Eye (tissue), 1 donor: ENCODE measurements around the gene GOLGA1.

Experiments
- DNase-seq: peaks from one replicate; pipeline ENCODE4 v3.0.0-alpha.2; 2015

GOLGA1 gene

DNA sequence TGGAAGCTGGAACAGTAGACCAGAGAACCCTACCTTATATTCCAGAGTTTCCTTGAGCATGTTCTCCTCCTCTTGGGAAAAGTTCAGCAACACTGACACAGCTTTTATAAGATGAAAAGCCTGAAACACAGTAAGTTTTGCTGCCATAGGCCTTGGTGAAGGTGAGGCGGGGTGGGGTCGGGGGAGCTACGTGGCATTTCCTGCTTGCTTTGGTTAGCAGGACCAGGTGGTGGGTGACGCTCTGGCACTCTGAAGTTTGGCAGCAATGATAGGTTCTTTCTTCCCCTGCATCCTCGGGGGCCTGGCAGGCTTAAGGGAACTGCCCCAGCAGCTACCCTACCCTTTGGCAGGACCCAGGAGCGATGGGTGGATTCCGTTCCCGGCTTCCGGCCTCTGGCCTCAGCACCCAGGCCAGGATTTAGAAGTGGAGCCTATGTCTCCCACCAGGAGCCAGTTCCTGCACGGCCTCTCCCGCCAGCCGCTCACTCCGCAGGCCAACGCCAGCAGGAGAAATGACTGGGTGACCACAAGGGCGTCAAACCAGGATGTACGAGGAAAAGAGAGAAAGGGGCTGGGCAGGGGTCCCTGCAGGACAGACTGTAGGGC is 59.6 kb downstream of the GOLGA1 start:
- no peak for DNase-seq

DNA sequence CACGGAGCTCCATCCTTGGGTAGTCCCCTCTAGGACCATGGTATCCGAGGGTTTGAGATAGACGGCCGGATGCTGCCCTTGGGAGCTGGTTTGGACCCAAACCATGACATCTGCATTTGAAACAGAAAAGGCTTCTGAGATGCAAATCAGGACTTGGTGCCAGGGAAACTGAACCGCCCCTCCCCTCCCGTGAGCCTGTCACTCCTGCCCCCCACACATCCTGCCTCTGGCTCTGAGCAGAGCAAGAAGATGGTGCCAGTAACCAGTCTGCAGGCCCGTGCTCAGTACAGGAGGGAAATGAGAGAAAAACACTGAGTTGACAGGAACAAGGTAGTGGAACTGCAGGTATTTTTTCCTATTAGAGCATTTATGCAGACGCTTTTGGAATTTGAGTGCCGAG is 60.4 kb downstream of the GOLGA1 start:
- DNase-seq, result no peak

DNA sequence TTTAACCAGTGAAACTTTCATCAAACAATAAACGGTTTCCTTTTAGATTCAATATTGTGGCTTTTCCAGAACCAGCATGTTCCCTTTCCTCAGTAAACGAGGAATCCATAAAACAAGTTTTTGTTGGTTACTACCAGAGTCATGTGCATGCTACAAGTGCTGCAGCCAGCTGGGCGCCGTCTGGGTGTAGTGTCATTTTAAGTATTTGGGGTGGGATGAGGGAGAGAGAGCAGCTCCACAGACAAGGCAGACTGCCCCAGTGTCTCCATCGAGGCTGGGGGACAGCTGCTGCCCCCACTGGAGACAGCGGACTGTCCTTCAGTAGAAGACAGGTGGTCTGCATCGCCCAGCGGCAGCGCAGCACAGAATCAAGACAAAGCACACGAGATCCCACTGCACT is 61.7 kb downstream of the GOLGA1 start:
- no peak for DNase-seq

DNA sequence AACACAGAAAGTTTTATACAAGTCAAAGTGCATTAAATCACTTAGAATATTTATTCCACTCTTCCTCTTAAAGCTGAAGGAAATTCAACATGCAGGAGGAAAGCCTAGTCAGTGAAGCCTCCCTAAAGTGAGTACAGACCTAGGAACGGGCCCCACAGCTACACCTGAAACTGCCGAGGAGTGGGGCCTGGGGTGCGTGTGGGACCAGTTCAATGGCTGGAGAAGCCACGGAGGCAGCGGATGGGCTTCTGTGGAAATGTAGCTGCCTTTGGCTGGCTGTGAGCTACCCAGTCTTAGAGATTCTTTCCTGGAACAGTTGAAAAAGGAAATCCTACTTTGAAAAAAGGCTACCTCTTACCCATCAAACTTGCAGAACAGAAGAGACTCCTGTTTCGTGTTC is 62.4 kb downstream of the GOLGA1 start:
- no peak for DNase-seq

DNA sequence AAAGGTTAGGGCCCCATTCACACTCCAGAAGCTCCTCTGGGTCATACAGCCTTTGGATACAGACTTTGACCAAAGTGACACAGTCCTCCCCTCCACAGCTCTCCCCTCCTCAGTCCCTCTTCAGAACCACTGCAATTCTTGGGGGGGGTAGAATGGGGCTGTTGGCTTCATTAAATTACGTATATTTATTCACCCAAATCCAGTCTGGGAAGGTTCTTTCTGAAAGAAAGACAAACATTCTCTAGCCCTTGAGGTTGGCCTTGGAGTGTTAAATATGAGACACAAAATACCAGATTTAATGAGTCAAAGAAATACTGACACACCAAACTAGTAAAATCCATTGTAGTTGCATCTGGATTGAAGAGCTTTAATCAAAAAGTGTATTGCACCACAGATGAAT is 62.9 kb downstream of the GOLGA1 start:
- DNase-seq, result no peak

DNA sequence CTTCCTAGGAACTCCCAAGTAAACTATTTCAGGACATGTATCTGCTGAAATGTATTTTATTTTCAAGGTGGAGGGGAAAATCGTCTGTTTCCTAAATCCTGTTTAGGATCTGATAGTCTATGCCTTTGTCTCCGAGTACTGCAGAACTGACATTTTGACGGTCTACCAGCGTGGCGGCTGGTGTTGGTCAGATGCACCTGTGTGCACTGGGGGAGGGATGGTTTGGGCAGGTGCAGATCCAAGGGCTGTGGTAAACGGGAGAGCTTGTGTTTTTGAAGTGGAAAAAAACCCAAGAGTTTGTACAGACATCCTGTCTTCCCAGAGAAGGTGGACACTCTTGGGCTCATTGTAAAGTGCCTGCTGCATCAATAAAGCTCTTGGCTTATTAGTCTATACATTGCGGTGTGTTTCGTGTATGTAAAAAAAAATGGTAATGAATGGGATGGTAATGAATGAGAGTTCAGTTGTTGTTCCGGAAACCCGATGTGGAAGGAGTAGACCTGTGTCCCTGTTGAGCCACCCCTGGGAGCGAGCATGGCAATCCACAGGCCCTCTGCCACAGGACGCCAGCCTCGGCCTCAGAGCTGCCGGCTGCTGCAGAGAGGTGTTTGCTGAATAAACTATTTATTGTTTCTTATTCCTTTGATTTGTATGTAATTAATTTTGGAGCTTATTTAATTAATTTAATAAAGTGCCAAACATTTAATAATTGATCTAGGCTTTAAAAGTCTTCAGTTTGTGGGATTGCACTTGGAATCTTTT is 63.7 kb downstream of the GOLGA1 start:
- DNase-seq, result no peak

DNA sequence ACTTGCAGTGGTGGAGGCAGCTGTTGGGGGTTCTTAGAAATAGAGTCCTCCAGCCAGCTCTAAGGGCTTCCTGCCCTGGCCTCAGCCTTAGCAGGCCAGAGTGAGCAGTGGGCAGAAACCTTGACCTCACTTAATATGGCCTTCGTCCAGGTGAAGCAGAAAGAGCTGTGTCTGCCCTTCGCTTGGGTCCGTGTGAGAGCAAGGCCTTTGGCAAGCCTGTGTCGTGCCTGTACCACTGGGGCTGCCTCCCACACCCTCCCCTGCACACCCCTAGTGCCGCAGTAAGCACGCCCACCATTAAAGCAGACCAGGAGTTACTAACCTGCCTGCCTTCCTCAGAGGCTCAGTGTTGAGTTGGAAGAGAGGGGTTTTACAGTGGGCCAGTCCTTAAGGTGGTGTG is 65.4 kb downstream of the GOLGA1 start:
- no peak for DNase-seq

DNA sequence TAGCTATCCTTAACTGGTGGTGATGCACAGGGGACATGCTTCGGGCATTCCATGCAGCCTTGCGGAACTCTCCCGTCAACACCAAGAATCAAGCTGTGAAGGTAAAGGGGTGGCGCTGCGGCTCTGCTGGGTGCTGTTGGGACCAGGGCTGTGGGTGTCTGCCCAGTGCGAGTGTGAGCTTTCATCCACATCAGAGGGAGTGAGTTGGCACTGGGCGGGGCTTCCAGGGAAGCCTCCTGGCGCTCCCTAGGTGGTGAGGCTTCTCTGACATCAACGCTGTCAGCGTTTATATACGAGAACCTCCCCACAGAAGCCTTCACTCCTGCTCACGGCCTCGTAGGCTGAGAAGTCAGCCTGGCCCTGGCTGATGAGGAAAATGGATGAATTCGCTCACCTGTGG is 67.2 kb downstream of the GOLGA1 start:
- DNase-seq, result no peak

DNA sequence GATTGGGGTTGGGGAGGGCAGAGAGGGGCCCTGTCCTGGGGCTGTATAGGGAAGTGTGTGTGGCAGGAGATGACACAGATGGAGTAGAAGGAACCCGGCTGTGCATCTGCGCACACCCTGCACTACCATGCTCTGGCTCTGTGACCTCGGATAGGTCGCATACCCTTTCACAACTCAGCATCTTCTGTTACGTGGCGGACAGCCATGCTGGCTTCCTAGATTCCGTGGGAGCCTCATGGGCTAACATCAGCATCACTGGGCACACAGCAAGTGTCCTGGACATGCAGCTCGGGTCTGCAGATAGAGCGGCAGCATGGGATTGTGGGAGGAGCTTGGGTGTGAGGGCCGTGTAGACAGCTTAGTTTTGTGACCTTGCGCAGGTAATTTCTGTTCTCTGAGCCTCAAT is 69.7 kb downstream of the GOLGA1 start:
- DNase-seq, result no peak

DNA sequence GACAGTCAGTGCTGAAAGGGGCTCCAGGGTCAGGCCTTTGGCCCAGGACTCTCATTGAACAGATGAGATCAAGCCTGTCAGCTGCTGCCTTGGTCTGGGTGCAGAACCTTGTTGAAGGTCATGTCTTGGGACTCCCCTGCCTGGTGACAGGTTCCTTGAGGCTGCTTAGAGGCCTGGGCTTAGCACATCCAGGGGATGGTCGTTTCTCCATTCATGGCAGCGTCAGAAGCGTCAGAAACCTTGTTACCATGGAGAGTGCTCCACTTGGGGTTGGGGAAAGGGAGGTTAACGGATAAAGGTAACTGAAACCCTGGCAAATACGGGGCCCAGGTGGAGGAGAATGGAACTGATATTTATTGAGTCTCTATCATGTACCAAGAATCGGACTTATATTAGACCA is 70.2 kb downstream of the GOLGA1 start:
- DNase-seq, result no peak

DNA sequence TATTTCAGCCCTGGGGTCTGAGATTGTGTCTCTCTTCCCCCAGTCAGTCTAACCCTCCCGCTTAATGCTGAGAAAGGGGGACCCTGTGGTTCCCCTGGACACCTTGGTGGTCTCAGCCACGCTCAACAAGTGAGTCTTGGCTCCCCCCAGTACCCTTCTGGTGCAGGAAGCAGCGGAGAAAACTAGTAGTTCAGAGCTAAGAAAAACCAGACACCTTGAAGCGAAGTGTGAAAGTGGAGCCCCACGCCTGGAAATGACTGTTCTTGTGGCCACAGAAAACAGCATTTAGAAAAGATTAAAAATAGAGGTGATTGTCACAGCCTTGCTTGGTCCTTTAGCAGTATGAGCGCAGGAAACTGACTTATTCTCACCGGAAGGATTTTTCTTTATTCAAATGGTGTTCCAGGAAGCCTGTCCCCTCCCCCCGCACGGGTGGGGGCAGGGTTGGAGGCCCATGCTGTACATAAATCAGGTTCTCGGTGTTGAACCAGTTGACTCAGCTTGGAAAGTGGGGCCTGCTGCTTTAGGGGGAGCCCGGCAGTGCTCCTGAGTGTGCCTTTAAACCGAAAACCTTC is 70.8 kb downstream of the GOLGA1 start:
- DNase-seq, result no peak

DNA sequence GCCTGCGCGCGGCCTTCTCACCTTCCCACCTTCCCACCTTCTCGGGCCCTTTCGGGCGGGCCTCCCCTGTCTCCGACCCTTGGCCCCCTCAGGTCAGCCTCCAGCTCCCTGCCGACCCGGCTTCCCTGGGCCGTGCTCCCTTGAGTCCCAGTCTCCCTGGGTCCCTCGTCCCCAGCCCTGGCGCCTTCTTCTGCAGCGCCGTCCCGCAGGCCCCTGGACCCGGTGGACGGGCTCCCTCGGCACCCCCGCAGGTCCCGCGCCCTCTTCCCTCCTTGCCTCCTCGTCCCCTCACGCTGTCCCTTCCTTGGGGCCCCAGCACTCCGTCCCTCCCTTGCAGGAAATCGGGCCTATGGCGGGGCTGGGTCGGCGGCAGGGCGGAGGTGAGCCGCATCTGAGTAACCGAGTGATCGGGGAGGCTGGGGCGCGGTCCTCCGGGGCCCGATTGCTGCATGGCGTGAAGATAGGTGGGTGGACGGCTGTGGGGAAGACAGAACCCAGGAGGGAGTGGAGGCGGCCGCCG is 71.4 kb downstream of the GOLGA1 start:
- DNase-seq, result no peak

DNA sequence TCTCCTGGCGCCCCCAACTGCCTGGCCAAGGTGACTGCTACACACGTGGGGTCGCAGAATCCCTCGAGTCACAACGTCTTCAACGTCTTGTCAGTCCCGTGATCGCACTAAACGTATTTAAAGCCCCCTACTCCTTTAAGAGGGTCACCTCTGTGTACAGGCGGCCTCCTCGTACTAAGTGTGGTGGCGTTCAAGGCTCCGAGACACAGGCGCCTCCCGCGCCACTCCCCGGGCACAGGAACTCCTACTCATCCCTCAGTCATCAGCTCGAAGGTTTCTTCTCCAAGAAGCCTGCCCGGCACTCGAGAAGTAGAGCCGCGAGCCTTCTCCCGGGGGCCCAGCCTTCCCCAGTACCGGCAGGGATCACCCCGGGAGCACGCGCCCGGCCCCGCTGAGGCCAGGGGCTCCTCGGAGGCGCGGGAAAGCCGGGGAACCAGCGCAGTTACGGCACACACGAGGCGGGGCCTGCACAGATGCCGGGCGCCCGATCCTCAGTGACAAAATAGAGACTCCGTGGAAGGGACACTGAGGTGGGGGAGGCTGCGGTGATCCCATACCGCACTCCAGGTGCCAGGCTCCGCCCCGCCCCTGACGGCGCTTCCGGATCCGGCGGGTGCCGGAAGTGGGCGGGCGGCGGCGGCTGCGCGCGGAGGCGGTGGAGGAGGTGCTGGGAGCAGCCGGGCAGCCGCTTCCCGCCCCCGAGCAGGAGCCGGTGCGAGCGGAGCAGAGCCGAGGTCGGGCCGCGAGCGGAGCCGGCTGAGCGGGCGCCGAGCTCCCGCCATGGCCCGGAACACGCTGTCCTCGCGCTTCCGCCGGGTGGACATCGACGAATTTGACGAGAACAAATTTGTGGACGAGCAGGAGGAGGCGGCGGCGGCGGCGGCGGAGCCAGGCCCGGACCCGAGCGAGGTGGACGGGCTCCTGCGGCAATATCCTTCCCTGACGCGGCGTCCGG is 72.1 kb downstream of the GOLGA1 start:
- DNase-seq, result peak; percentile 93

DNA sequence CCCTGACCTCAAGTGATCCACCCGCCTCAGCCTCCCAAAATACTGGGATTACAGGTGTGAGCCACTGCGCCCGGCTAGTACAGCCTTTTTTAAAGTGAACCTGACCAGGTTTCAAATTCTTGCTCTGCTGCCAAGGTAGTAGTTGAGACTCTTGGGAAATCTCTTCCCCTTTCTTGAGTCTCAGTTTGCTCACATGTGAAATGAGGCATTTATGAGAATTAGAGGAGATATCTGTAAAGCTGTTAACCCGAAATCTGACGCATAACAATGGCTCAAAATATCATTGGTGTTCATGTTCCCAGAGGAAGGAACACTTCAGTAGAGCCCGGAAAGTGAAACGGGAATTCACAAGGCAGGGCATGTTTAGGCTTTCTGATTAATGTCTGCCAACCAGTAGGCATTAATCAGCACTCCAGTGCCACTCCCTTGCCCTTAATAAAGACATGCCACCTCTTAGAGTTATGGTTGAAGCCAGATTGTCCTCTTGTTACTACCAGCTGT is 77.5 kb downstream of the GOLGA1 start:
- DNase-seq, result no peak

DNA sequence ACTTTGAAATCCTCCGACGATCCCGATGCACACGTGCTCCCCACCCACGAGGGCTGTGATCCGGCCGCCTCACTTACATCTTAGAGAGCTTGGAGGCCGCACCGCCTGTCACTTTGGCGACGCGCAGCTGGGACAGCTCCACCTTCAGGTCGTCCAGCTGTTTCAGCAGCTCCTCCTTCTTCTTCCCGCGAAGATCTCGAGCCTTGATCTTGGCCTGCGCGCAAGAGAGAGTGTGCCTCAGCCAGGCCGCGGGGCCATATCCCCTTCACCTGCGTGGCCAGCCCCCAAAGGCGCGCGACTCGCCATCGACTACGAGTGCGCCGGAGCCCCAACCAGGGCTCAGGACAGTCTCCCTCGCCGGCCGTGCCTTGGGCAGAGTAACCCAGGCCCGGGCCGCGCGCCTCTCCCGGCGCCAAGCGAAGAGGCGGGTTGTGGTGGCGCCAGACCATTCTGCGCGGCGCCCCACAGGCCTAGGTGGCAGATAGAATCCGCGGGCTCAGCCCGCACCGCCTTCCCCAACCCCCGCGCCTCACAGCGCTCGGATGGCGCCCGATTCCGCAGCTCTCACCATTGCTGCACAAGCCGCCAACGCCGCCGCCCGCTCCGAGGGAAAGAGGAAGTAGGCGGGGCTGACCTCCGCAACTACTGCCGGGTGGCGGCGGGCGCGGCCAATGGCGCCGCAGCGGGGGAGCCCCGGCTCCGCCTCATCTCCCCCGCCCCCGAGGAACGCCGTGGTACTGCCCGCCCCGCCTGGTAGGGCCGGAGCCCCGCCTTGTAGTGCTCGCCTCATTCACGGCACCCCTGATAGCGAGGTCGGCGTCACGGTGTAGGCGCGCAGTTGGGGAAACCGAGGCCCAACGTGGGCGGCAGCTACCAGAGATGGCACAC is 79.3 kb downstream of the GOLGA1 start, which contains the start of the genes ARPC5L and RPL35:
ARPC5L (plus strand) TSS at position 789 of the 888 bp plus-strand sequence. CDS start 7,161 bp downstream, outside the sequence.
RPL35 (minus strand) TSS at position 616 of the 888 bp plus-strand sequence; CDS start at position 571, 45 bp downstream.
- DNase-seq, result peak; percentile 97

DNA sequence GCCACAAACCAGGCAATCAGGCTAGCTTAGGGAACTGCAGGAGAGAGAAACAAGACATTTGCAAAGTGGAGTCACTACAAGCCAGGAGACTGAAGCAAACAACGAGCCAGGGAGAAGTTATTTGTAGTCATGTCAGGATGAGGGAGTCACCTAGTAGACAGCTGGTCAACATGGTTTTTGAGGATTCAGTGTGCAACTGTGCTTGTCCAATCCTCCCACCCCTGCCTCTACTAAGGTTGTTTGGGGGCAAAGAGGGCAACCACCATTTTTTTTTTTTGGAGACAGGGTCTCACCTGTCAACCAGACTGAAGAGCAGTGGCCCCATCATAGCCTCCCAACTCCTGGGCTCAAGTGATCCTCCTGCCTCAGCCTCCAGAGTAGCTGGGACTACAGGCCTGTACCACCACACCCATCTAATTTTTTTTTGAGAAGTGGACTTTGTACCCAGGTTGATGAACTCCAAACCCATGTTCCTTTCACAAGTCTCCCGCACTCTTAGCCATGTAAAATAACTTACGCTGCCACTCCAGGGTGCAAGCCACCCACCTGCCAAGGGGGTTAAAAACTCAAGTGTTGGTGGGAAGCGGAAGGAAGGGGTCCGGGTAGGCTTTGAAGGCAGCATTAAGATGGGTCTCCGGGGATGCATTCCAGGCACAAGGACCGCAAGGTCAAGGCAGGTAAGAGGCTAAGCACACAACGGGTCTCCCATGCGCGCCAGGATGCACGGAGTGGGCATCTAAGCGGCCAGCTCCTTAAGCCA is 80.1 kb downstream of the GOLGA1 start:
- DNase-seq, result no peak

DNA sequence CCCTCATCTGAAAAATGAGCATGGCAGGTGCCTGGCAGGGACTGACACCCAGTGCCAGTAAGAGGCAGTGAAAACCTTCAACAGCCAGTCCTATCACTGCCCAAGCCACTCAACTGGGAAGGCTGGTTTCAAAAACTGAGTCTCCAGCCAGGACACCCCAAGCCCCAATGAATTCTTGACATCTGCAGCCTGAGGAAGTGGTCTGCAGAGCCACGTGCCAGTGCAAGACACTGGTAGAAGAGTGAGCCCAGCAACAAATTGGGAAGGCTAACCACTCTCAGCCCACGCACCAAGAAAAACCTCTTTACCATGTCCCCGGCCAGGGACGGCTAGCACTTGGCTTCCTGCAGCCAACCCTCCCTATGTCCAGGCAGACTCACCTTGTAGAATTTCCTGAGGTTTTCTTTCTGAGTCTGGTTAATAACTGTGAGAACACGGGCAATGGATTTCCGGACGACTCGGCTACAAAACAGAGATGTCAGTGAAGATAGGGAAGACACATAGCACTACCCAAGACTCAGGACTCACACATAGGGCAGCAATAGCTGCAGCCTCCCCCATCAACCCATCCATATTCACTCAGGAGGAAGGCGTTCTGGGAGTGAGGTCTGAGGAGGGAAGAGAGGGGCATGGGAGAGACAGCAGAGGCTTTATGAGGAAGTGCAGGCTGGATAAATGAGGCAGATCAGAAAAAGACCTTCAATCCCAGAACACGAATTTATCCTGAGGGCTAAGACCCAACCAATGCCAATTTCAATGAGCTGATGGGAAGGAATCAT is 80.9 kb downstream of the GOLGA1 start:
- DNase-seq, result no peak

DNA sequence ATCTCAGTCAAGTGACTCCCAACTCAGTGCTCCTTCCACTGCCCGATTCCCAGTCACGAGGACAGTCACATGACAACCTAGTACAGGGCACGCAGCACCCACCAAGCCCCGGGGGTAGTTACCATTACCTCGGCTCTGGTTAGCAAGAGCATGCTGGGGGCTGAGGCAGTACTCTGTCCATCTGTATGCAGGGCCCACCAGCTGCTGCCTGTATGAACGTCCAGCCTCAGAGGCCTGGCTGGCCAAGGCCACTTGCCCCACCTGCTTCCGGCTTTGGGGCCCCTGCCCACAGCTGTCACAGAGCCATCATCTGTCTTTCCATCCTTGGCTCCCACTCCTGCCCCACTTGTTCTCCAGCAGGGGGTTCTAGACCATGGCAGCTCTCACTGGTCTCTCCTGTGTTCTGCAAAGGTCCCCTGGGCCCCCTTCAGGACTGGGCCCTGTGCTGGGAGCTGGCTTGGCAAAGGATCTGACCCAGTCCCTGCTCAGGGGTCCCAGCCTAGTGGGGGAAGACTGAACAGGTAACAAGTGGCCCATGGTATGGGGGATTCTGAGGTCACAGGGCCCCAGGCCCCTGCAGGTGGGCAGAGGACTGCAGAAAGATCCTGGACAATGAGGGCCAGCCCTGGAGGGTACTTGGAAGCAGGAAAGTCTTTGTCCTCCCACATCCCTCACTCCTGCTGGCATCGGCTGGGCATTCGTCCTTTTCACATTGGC is 82.4 kb downstream of the GOLGA1 start:
- no peak for DNase-seq

DNA sequence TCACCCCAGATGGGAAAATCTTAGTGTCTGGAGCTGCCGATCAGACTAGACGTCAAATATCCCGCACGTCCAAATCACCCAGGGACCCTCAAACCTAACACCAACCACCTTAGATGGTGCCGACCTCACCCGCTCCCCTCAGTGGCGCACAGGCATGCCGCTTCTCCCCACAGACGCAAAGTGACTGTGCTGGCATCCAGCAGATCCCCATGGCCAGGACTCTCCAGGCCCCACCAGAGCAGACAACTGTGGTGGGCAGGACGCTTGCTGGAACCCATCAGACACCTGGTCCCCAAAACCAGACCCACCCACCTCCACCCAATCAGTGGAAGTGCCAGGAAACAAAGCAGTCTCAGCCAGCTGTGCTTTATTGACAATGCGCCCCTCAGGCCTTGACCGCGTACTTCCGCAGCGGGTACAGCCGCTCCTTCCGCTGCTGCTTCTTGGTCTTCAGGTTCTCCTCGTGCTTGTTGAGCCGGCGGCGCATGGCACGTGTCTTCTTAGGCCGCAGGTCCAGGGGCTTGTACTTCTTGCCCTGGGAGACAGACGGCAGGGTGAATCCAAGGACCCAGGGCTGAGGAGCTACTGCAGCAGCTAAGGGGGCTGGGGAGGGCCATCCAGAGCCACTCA is 83.2 kb downstream of the GOLGA1 start:
- DNase-seq, result no peak
